Small intestine (tissue), 7 donors: ENCODE data around the gene KDM1A. TPM values are rescaled to one million over a fixed set of nuclear protein-coding genes. Genes with fewer than 3 reads are reported as not detected.

Experiments
- DNase-seq, 2 donors: peaks; one replicate each; pipeline versions ENCODE4 v3.0.0 to v3.0.0-alpha.2; 2013
- FAIRE-seq: peaks from 2 replicates; lab custom pipeline; 2012; peaks lifted over from hg19 to GRCh38; lab: Jason Lieb, UNC
- H3K27ac ChIP-seq, 3 donors: one replicate each; pipeline ENCODE4 v1.5.1; 2013; ENCODE audit warnings: low read length in 2 of 3, mild to moderate bottlenecking in 2 of 3, control low read depth in 1 of 3, inconsistent platforms in 1 of 3, low read depth in 1 of 3, moderate library complexity in 1 of 3
- H3K27me3 ChIP-seq, 3 donors: one replicate each; pipeline ENCODE4 v1.6.1; 2013; ENCODE audit warnings: low read length in 3 of 3, inconsistent platforms in 1 of 3; ENCODE audit not compliant: control insufficient read depth in 3 of 3, insufficient read depth in 3 of 3
- H3K36me3 ChIP-seq, 3 donors: one replicate each; pipeline ENCODE4 v1.6.1; 2013; ENCODE audit warnings: low read length in 3 of 3, inconsistent platforms in 1 of 3, low read depth in 1 of 3, mild to moderate bottlenecking in 1 of 3, moderate library complexity in 1 of 3; ENCODE audit not compliant: control insufficient read depth in 3 of 3, insufficient read depth in 2 of 3
- H3K4me1 ChIP-seq, 3 donors: one replicate each; pipeline ENCODE4 v1.6.1; 2013; ENCODE audit warnings: low read length in 2 of 3, inconsistent platforms in 1 of 3, low read depth in 1 of 3, mild to moderate bottlenecking in 1 of 3, moderate library complexity in 1 of 3; ENCODE audit not compliant: control insufficient read depth in 3 of 3, insufficient read depth in 2 of 3
- H3K4me3 ChIP-seq, 3 donors: one replicate each; pipeline ENCODE4 v1.5.1; 2013; ENCODE audit warnings: low read length in 3 of 3, control low read depth in 1 of 3, inconsistent platforms in 1 of 3, low read depth in 1 of 3, mild to moderate bottlenecking in 1 of 3, moderate library complexity in 1 of 3
- H3K9me3 ChIP-seq, 2 donors: one replicate each; pipeline ENCODE4 v1.6.1; 2013; ENCODE audit warnings: low read depth in 1 of 2, low read length in 1 of 2; ENCODE audit not compliant: control insufficient read depth in 2 of 2, insufficient read depth in 1 of 2
- WGBS, 3 donors: extraction: QIAGEN DNeasy Blood & Tissue Kit; methylation state at CpG; one replicate each; pipeline ENCODE4 v1.1.7; 2013; 5-methylcytosine and 5-hydroxymethylcytosine counted together
- polyA plus RNA-seq, 4 donors: library from polyadenylated mRNA; stranded (reverse) in 3 of 4; unstranded in 1 of 4; fragments of 200-250 nt in 3 of 4; fragments of 120-200 nt in 1 of 4; gene quantifications; one replicate each; pipeline versions ENCODE4 v1.2.1 to v1.2.3, GENCODE V29; 2013
- donor health status: healthy with polysubstance abuse.
- donor health status: control.
- donor health status: control.
- donor health status: Bipolar disorder and iron deficiency.
- donor health status: healthy.

KDM1A gene
- polyA plus RNA-seq, 4 donors, result 25.7 to 79.6 (median 32.3) TPM

DNA sequence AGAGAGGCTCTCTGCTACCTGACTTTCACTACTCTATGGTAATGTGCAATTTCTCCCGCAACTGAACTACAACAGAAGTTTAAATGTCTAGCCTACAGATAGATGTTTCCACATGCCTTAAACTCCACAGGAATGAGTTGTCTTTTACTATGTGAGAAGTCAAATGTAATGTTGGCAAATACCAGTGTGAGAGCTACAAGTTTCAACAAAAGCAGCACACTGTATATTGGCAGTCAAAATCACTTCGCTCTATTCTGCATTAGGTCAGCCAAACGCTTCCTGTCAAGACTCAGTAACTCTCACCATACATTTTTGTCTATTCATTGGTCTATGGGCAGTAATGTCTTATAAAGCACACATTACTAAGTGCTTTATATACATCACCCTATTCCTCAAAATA is 107.5 kb downstream of the KDM1A start:
- FAIRE-seq (no peak), DNase-seq (no peak)
- no peaks in the 10 kb centered on the region for H3K36me3 ChIP-seq

DNA sequence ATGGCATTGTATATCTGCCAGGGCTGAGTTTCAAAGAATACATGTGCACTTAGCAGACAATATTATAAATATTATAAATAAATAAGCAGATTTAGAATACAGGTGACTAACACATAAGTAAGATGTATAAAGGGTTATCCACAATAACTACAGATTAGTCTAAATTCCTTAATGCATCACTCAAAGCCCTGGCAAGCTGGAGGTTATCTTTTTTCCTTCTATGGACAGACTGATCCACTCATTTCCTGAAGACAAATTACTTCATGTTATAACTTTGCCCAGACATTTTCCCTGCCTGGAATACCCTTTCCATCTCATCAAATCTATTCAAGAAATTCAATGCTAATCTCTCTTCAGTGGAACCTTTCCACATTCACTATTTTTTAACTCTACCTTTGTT is 110.6 kb downstream of the KDM1A start:
- Histone ChIP-seq H3K9me3 (no peaks in the 10 kb centered on the region), H3K27me3 (no peaks in the 10 kb centered on the region), H3K27ac (no peak overlapping the region), H3K4me3 (no peak overlapping the region), H3K36me3 (peaks cover 0 to 8% (median 0%) of the 10 kb centered on the region in 3 donors), H3K4me1 (peaks cover 0 to 11% (median 0%) of the 10 kb centered on the region in 3 donors)
- DNase-seq (no peak), FAIRE-seq (no peak)

More for the DNA sequence above, 107.5 kb downstream of the KDM1A start:
- no peak overlapping the region for H3K27ac ChIP-seq
- H3K9me3 ChIP-seq, result no peaks in the 10 kb centered on the region
- WGBS, 3 donors, result 81 to 94% (median 87%) methylated on average over 3 of the region's 3 CpGs
- no peak overlapping the region for H3K4me3 ChIP-seq
- no peaks in the 10 kb centered on the region for H3K27me3 ChIP-seq
- peaks cover 0 to 22% (median 17%) of the 10 kb centered on the region in 3 donors for H3K4me1 ChIP-seq

DNA sequence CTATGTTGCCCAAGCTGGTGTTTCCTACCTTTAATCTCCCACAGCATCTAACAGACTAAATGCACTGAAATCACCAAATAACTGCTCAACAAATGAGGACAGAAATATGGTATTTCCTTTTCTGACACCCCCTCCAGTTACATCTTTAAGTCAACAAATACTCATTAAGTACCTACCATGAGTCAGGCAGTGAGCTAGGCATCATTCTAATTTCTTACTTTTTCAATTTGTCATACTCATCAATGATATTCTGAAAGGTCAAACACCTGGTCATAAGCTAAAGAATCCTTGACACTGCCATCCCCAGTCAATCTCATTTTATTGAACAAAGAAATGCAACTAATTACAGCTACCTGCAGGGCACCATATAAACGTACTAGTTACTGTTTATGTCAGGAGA is 112.8 kb downstream of the KDM1A start:
- Histone ChIP-seq H3K9me3 (no peaks in the 10 kb centered on the region), H3K36me3 (peaks cover 0 to 8% (median 0%) of the 10 kb centered on the region in 3 donors), H3K4me1 (no peaks in the 10 kb centered on the region), H3K27me3 (no peaks in the 10 kb centered on the region), H3K4me3 (no peak overlapping the region), H3K27ac (no peak overlapping the region)
- no peak for DNase-seq
- FAIRE-seq, result no peak
- WGBS, 3 donors, result 31 to 44% (median 31%) methylated on average over 1 of the region's 1 CpG

Other genes with a start within 250 kb of the KDM1A start
- gene LACTBL1, start 46.6 kb upstream of the KDM1A start, polyA plus RNA-seq, result not detected
- gene TEX46, start 3.6 kb upstream of the KDM1A start, polyA plus RNA-seq, result under 1 TPM in 1 of 4 donors, not detected in 3; 0.25 TPM
- 10 to 100 TPM; 14.1 to 22.0 (median 19.5) TPM for gene LUZP1, start 149.4 kb downstream of the KDM1A start, polyA plus RNA-seq
- gene HTR1D, start 198.0 kb downstream of the KDM1A start, polyA plus RNA-seq, result 10 to 100 TPM in 1 of 4 donors, 1 to 10 TPM in 2, under 1 TPM in 1; 0.21 to 11.3 (median 6.2) TPM